ENCODE data around the gene CDX1.

GRCh38 chr5:150117945-150118560, 48.5 kb upstream of the CDX1 start:
- TF ChIP-seq EZH2 (IDR thresholded peaks at IDR 0.05; ENCODE audit: borderline replicate concordance, low read length) (no peak), CTCF (IDR thresholded peaks at IDR 0.05; ENCODE audit: low read length) (no peak)

Measured in OCI-LY1 (cell line).